KG1 (cell line): ENCODE results near the gene P2RX6.

Source experiments
- DNase-seq: peaks from one replicate; lab custom pipeline; 2025; lab: John Stamatoyannopoulos, UW

The P2RX6 gene

DNA sequence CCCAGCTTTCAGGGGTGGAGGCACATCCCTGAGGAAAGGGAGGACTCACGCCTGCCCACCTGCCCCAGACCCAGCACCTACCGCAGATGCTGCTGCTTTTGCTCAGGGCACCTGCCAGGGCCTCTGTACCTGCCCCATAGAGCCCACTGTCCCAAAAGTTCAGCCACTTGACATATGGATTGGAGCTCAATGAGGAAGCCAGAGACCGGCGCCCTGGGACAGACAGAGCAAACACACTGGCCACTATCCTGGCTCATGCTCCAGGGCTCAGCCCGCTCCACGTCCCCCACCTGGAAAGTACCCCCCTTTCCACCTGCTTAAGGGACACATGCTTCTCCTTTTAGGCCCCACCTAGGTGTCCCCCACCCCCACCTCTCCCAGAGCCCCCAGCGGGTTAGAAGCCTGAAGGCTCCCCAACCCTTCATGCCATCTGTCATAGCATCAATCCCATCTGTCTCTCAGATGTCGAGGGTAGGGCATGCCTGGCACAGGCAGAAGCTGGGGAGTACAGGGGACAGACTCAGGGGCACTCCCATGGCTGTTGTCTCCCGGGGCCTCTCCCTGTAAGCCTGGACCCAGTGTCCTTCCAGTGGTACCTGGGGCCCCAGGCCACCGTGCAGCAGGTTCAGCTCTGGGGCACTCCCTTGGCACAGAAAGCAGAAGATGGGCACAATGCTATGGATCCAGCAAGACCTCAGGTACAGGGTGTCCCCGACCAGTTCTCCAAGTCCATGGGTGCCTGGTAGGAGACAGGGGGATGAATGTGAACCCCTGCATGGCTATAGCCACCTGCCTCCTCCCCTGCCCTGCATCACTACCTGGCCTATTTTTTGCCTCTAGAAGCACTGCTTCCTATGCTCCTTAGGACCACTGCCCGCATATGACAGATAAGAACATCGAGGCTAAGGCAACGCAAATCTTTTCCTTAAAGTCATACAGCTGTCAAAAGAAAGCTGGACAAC lies 2.2 kb upstream of the P2RX6 start:
- DNase-seq: no peak

DNA sequence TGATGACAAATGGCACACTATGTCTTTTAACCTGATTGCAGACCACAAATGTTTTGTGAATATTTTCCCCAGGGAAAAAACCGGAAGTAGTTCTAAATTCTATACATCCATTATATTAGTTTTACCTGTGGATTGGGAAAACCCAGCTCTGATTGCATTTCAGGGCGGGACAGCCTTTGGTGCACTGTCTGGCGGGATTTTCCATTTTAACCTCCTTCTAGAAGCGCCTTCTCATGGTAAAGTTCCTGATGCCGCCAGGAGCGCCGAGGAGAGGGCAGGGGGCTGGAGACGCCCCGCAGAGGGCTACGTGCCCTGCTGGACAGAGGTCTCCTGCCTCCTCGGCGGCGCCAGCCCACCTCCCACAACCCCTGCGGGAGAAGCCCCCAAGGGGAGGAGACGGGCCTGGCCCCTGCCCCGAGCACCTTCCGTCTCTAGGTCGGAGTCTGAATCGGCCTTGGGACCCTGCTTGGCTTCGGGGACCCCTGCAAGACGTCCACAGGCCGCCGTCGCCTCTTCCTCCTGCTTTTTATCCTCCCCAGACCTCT lies 1.2 kb upstream of the P2RX6 start:
- no peak for DNase-seq

DNA sequence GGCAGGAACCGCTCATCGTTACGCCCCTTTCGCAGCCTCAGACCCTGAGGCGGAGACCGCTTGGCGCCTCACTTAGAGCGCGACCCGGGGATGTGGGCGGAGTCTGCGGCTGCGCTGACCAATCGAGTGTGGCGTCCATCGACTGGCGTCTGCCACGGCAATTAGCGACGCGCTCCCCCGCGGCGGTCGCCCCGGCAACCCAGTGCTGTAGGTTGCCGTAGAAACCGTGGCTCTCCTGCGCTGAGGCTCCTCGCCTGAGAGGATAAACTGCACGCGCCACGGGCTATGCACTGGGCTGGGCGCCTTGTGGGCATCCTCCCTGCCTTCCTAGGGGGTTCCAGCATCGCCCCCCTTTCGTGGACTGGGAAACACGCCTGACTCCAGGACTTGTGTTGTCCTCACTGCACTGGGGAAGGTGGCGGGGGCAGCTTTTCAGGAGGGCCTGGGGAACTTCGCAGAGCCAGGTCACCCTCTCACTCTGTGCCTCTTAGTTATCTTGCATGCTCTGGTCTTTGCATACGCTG lies 701 bp upstream of the P2RX6 start:
- DNase-seq: peak; percentile 21

DNA sequence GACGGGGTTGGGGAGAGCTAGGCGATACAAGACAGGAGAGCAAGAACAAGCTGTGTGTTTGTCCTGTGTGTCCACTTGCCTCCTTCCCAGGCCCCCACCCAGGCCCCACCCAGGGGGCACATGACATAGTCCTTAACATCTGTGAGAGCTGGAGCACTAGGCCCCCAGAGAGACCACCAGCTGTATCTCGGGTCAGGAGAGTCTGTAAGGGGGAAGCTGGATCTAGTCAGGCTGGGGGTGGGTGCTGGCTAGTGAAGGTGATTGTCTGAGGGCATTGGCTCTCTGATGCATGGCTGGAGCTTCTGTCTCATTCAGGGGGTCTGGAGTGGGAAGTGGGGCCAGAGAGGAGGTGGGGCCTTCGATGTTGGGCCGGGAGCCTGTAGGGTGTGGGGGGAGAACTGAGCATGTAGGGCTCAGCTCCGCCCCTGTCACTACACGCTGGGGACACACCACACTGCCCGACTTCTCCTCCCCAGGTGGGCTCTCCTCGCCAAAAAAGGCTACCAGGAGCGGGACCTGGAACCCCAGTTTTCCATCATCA lies 571 bp downstream of the P2RX6 start:
- no peak for DNase-seq

DNA sequence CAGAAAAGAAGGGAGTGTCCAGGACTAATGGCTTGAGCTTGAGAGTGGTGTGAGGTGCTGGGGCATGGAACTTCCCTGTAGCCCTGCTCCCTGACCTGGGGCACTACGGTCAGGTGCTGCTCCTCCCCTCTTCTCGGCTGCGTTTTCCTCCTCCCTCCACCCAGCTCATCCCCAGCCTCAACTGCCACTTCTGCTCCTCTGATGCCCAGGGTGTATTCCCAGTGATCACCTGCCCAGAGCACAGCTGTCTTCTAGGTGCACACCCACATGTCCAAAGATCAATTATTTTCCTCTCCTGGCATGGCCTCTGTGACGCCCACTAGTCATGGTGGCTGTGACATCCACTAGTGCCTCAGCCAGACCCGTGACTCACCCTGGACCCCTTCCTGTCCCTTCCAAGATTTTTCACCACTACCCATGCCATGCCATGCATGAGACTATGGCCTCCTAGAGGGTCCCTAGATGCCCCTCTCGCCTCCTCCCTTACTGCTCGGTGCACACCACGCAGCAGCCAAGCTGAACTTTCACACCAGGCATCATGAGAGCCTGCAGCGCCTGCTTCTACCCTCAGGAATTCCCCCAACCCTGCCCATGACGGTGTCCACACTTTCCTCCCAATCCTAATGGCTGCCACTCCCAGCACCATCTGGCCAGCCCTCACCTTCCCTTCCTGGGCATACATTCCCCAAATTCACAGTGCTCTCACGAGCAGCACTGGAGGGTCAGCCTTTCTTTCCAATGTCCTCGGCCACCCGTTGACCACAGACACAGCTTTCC lies 1.9 kb downstream of the P2RX6 start:
- DNase-seq: no peak

DNA sequence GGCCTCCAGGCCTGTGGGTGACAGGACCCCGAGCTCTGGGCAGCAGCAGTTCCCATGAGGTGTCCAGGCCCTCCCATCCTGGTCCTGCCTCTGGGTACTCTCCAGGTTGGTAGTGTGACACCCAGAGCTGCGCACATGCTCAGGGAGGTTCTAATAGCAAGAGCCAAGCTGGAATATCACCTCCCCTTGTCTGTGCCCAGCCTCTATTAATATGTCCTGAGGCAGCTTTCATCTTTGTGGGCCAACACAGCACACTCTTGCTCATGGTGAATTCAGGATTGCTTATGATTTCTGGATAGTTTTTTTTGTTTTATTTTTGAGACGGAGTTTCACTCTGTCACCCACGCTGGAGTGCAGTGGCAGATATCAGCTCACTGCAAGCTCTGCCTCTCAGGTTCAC lies 3.3 kb downstream of the P2RX6 start:
- no peak for DNase-seq

DNA sequence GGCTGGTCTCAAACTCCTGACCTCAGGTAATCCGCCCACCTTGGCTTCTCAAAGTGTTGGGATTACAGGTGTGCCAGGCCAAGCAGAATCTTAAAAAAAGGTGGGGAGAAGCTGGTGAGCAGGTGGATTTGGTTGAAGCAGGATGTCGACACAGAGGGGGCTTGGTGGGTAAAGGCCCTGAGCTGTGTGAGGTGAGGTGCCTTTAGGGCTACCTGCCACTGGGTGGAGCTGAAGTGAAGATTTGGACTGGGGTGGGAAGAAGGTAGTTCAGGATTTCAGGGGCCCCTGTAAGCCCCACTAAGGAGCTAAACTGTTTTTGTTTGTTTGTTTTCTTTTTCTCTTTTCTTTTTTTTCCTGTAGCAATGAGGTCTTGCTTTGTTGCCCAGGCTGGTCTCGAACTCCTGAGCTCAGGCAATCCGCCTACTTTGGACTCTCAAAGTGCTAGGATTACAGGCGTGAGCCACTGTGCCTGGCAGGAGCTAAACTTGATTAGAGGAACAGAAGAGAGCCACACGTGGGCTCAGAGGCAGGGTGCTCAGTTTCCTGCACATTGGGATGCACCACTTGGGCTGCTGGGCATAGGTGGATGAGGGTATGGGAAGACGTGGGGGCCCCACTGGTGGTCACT lies 6.0 kb downstream of the P2RX6 start:
- no peak for DNase-seq

DNA sequence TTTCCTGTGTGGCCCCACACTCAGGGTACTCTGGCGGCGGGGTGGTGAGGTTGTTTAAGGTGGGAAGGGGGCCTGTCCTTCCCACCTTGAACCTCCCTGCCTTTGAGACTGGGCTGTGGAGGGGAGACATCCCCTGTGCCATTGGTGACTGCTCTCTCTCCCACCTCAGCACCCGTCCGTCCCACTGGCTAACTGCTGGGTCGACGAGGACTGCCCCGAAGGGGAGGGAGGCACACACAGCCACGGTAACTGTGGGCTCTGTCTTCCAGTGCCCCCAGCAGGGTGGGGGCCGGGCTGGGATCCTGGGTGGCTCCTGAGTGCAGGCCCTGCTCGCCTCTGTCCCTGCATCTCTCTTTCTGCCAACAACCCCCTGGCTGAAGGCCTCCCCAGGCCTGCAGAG lies 7.5 kb downstream of the P2RX6 start:
- DNase-seq: no peak

DNA sequence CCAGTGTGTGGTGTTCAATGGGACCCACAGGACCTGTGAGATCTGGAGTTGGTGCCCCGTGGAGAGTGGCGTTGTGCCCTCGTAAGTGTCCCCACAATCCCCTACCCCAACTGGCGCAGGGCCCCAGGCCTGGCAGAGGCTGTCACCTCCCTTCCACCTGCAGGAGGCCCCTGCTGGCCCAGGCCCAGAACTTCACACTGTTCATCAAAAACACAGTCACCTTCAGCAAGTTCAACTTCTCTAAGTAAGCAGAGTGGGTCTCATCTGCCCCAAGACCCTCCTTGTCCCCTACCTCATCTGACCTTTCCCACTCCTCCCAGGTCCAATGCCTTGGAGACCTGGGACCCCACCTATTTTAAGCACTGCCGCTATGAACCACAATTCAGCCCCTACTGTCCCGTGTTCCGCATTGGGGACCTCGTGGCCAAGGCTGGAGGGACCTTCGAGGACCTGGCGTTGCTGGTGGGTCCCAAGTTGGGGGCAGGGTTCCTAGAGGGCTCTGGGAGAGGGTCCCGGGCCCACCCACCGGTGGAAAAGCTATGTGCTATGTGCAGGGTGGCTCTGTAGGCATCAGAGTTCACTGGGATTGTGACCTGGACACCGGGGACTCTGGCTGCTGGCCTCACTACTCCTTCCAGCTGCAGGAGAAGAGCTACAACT lies 8.1 kb downstream of the P2RX6 start:
- DNase-seq: no peak

DNA sequence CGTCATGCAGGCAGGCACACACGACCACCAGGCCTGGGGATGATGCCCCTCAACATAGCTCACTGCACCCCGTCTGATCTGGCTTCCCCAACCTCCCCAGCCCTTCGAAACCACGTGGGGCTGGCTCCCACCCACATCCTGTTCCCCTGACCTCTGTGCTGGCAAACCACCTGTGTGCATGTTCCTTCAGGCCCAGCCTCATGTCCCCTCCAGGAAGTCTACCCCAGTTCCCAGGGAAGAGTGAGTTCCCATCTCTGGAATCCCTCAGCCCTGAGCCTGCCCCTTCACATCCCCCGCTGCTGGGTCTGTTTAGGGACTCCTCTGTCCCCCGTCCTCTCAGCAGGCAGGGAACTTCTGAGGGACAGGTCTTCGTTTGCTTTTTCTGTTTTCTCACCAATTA lies 10.3 kb downstream of the P2RX6 start:
- DNase-seq: no peak

DNA sequence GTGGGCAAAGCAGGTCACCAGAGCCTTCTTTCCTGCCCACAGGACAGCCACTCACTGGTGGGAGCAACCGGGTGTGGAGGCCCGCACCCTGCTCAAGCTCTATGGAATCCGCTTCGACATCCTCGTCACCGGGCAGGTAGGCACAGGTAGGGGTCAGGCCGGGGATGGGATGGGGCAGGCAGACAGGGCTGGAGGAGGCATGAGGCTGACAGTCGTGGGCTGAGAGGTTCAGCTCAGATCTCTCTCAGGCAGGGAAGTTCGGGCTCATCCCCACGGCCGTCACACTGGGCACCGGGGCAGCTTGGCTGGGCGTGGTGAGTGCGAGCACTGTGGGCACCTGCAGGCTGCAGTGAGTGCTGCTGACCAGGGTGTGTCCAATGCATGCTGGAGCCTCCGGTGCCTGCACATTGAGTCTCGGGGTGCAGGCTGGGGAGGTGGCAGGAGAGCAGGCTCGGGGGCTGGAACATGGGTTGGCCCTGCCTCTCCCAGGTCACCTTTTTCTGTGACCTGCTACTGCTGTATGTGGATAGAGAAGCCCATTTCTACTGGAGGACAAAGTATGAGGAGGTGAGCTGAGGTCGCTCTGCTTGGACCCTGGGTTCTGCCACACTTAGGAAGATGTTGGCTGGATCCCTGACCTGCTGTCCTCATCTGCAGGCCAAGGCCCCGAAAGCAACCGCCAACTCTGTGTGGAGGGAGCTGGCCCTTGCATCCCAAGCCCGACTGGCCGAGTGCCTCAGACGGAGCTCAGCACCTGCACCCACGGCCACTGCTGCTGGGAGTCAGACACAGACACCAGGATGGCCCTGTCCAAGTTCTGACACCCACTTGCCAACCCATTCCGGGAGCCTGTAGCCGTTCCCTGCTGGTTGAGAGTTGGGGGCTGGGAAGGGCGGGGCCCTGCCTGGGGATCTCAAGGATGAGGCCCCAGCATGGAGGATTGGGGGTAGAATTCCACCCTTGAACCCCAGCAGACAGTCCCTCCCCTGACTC lies 11.1 kb downstream of the P2RX6 start:
- no peak for DNase-seq

DNA sequence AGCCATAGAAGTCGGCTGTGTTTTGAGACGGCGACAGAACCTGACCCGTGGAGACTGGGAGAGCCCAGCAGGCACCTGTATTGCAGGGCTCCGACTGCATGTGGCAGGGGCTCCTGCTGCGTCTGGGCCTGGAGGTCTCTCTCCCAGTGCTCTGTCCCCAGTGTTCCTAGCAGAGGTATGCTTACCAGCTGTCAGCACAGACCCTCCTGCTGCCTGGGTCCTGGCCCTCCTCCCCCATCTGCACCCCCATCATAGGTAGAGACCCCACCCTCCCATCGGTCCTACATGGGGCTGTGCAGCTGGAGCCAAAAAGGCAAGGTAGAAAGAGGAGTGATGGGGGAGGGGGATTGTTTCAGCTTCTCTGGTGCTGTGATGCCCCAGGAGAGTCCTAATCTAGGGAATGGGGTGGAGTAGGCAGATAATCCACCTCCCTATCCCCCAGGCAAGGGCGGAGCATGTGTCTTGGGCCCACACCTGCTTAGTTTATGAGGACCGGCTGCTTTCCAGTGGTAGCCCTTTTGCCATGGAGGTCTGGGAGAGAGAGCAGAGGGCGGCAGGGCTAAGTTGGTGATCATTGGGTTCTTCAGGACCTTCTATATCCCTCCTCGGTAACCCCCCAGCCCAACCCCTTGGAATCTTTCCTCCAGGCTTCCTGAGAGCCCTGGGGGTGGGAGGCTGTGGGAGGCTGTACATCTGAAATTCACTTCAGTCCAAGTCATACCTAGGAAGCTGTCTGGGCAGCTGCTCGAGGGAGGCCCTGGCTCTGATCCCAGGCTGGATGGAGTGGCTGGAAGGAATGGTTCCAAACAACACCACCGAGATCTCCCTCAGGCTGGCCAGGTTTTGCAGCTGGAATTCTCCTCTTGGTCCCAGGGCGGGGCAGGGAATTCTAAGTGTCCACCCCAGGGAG lies 12.1 kb downstream of the P2RX6 start:
- DNase-seq: no peak

DNA sequence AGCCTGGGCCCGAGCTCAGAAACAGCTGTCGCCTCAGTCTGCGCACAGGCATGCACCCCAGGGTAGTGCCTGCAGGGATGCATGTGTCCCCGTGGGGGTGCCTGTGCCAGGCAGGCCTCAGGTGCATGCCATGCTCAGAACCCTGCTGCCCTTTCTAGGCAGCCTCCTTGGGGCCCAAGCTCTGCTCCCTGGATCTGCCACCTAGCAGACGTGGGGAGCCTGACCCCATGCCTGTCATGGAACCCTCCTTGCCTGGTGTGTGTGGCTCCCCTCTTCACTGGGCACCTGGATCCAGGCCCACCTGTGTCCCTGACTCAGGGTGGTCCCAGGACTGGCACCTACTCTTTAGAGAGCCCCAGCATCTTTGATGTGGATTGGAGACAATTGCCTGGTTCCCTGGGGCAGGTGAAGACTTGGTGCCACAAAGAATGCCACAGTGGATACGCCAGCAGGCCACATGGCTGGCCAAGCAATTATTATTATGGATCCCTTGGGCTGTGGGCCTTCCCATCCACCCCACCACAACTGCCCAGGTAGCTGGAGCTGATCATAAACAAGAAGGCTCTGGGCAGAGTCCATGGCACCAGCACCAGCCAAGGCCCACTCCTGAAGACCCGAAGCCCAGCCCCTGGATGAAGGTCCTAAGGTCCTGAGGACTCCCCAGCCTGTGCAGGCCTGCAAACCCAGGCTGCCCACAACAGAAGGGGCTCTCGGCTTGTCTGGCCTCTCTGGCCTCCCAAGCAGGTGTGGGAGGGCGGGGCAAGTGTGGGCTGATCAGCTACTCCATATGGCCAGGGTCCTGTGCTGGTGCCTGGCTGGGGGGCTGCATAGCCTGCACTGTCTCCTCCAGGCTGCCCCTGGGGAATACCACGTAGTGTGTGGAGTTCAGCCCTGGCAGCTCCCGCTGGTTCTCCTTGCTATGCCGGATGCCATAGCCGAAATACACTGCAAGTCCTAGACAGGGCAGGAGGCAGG lies 13.6 kb downstream of the P2RX6 start:
- DNase-seq: no peak

DNA sequence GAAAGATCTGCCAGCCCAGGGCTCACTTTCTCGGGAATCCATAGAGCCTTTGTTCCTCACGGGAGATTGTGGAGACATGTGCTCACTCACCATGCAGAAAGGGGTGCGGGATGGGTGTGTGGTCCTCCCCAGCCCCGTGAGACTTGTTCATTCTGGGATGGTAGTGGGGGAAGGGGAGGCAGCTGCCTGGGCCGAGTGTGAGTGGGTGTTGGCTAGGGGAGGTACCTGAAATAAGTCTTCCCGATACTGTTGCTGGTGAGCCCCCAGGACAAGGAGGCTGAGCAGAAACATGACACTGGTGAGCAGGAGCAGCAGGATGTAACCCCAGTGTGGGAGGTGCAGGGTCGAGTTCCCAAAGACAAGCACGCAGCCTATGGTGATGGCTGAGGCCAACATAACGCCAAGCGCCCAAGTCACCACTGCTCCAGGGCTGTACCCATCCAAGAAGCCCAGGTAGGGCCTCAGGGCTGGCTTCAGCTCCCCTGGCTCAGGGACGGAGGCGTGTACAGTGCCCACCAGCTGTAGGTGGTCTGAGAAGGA lies 14.6 kb downstream of the P2RX6 start:
- DNase-seq: no peak

DNA sequence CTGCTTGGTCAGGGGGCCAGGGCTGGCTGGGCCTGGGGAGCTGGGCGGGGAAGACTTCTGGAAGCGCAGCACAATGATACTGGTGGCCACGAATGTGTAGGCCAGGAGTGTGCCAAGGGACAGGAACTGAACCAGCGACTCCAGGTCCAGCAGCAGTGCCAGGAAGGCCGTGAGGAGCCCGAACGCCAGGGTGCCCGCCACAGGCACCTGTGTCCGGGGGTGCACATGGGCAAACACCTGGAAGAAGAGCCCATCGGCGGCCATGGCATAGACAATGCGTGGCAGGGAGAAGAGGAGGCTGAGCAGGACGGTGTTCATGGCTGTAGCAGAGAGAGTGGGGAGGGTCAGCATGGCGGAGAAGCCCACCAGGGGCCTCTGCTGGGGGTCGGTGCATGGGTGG lies 15.1 kb downstream of the P2RX6 start:
- no peak for DNase-seq

DNA sequence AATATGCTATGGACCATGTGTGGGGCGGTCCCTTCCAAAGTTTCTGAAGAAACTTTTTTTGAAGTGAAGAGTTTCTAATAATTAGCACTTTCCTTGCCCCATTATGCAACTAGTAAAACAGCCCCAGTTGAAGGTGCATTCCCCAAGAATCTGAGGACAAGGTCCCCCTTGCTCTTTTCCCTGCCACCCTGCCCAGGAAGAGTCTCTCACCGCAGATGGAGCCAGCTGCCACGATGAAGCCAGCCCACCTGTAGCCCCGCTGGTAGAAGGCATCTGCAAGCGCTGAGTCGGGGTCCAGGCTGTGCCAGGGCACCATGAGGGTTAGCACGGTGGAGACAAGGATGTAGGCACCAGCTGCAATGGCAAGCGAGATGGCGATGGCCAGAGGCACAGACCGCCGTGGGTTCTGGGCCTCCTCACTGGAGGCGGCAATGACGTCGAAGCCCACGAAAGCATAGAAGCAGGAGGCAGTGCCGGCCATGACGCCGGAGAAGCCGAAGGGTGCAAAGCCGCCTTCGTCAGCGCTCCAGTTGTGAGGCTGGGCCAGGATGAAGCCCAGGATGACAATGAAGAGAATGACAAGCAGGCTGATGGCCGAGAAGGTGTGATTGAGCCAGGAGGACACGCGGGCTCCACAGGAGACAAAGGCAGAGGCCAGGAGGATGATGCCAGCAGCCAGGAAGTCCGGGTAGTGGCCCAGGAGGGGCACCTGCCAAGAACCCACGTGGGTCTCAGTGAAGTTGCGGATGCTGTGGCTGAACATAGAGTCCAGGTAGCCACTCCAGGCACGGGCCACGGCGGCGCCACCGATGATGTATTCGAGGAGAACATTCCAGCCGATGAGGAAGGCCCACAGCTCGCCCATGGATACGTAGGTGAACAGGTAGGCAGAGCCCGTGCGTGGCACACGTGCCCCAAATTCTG lies 15.9 kb downstream of the P2RX6 start:
- no peak for DNase-seq
